ENCODE data around the gene GCNT4.

- TF ChIP-seq USF1 (IDR thresholded peaks at IDR 0.05; ENCODE audit: borderline replicate concordance, low read depth): no peak
- no peak for TF ChIP-seq EZH2phosphoT487 (IDR thresholded peaks at IDR 0.05; ENCODE audit: borderline replicate concordance, low read depth)
- no peak for TF ChIP-seq RFX5 (IDR thresholded peaks at IDR 0.05; ENCODE audit: low read length)
Measured at GRCh38 chr5:75006865-75007822, 45.2 kb downstream of the GCNT4 start.
